ENCODE measurements around the gene ITGA11.

GRCh38 chr15:68274201-68274848 is 157.6 kb downstream of the ITGA11 start:
- TF ChIP-seq CTCF (conservative IDR thresholded peaks at IDR 0.05; ENCODE audit: low read length): no peak
- no peak for TF ChIP-seq EZH2phosphoT487 (IDR thresholded peaks at IDR 0.05; ENCODE audit: borderline replicate concordance, low read depth, low read length)
